GM19395 (cell line): Measurements from ENCODE around the gene PLCG2.
"Not testable (repeated sequence)": the region's sequence is repeated elsewhere in the genome, so short reads cannot be mapped to it uniquely, and the experiment has no call there.

ENCODE experiments used
- ATAC-seq: cut with Tn5 transposase; IDR thresholded peaks from one replicate; pipeline ENCODE4 v1.9.1; 2021; ENCODE audit warnings: mild to moderate bottlenecking, moderate library complexity; ENCODE audit not compliant: unreplicated experiment

The PLCG2 gene

DNA sequence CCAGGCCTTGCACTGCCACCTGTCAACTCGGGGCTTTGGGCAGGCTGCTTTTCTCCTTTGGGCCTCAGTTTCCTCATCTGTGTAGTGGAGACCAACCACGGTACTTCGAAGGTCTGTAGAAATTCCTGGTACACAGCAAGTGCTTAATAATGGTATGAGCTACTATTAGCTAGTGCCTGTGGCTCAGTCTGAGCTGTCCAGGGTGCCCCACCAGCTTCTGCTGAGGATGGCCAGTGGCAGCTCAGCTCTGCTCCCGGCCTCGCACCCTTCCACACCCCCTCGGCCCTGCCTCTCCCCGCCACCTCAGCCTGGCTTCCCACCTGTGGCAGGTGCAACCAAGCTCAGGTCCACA lies 26.2 kb upstream of the PLCG2 start:
- no peak for ATAC-seq

DNA sequence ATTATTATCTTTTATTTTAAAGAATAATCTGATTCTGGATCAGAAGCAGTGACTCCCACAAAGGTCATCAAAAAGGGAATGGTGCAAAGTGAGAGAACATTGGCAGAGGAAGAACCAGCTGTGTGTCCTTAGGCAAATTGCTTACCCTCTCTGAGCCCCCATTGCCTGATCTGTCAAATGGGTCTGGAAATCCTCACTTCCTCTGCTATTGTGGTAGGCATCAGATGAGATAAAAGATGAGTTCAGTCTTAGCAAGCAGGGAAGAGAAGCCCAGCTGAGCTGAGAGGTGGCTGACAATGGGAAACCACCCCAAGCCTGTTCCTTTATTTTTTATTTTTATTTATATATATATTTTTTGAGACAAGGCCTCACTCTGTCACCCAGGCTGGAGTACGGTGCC lies 24.2 kb upstream of the PLCG2 start:
- ATAC-seq: no peak

DNA sequence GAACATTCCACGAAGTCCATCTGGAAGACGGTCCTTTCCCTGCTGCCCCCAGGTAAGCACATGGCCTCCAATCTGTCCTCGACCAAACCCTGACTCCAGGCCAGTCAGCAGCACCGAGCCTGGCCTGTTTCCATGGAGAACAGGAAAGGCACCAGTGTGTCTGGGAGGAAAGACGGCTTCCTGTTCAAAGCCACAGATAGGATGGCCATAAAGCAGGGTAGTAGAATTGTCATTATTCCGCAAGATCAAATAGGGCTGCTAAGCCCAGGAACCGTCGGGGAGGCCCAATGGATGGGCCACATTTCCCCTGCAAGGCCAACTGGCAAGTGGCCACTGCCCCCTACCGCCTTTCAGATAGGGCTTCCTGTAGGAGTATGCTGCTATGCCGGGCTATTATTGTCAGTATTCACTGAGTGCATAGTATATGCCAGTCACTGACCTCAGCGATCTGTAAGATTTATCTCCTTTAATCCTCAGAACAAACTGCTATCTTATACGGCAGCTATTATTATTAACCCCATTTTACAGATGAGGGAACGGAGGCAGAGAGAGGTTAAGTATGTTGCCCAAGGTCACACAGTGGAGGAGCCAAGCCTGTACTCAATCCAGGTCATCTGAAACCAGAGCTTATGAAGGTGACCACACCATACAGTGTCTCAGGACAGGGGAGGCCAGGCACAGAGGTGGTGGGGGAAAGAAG lies 23.0 kb upstream of the PLCG2 start:
- ATAC-seq: no peak

DNA sequence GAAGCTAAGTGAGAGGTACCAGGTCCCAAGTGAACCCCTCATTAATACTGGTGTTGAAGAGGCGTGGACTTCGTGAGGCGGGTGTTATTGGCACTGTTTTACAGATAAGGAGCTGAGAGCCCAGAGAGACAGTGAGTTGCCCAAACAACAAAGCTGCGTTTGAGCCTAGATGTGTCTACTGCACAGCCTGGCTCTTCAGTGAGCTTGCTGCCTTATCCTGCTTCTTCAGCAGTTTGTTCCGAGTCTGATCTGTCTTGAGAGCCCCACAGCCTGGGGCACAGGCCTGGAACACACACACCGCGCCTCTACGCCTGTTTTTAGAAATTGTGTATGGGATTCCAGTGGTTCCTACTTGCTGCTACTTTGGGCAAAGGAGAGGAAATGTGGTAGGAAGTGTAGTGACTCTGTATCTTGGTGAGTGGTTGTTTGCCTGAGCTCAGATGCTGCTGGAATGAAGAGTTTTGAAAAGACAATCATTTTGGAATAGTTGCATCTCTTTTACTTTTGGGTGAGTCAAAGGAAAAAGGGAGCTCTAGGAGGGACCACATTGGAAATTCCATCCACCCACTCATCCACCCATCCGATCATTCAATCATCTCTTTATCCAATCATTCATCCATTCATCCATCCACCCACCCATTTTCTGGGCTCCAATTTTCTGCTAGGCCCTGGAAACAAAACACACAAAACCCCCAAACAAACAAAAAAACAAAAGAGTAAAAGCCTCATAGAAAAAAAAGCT lies 22.3 kb upstream of the PLCG2 start:
- no peak for ATAC-seq

DNA sequence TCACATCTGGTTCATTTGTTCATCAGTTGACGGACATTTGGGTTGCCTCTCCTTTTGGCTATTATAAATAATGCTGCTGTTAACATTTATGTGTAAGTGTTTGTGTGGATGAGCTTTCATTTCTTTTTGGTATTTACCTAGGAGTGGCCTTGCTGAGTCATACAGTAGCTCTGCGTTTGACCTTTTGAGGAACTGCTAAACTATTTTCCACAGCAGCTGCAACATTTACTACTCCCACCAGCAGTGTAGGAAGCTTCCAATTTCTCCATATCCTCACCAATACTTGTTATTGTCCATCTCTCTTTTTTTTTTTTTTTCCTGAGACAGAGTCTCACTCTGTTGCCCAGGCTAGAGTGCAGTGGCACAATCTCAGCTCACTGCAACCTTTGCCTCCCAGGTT lies 20.7 kb upstream of the PLCG2 start:
- ATAC-seq: no peak

DNA sequence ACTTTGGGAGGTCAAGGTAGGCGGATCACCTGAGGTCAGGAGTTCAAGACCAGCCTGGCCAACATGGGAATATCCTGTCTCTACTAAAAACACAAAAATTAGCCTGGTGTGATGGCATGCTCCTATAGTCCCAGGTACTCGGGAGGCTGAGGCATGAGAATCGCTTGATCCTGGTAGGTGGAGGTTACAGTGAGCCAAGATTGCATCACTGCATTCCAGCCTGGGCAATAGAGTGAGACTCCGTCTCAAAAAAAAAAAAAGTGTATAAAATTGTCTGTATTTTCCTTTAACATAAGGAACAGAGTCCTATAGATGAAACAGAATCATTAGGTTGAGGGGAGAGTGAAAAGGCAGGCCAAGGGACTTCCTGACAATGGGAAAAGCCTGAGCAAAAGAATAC lies 16.8 kb upstream of the PLCG2 start:
- ATAC-seq: not testable (repeated sequence)

DNA sequence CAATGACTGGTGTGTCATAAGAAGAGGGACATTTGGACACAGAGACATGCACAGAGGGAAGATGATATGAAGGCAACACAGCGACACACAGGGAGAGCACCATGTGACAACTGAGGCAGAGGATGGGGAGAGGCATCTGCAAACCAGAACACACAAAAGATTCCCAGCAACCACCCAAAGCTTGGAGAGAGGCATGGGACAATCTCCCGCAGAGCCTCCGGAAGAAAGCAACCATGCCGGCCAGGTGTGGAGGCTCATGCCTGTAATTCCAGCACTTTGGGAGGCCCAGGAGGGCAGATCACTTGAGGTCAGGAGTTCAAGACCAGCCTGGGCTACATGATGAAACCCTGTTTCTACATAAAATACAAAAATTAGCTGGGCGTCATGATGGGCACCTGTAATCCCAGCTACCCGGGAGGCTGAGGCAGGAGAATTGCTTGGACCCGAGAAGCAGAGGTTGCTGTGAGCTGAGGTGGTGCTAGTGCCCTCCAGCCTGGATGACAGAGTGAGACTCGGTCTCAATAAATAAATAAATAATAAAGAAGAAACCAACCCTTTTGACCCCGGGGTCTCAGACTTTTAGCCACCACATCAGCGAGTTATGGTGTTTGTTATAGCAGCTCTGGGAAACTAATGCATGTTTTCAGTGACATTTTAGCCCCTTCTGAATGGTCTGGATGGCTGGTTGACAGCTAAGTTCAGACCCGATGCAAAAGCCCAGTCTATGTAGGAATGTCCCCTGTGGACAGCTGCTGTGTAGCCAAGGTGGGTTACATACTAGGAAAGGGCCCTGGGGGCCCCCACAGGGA lies 13.8 kb upstream of the PLCG2 start:
- no peak for ATAC-seq

DNA sequence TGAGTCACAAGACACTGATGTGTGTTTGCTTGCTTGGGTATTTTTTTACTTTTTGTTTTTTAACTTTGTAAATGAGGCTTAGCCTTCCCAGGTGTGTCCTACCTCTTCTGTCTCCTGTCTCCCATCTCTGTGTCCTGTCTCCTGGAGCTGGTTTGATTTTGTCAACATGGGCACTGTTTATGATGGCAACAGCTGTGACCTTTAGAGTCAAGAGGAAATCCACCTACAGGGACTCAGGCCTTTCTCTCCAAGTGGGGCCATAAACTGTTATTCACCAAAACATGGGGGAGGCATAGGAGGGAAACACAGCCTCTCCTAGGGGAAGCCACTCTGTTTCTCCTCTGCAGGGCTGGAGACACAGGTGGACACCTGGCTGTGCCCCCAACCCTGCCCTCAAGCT lies 13.1 kb upstream of the PLCG2 start:
- ATAC-seq: no peak

DNA sequence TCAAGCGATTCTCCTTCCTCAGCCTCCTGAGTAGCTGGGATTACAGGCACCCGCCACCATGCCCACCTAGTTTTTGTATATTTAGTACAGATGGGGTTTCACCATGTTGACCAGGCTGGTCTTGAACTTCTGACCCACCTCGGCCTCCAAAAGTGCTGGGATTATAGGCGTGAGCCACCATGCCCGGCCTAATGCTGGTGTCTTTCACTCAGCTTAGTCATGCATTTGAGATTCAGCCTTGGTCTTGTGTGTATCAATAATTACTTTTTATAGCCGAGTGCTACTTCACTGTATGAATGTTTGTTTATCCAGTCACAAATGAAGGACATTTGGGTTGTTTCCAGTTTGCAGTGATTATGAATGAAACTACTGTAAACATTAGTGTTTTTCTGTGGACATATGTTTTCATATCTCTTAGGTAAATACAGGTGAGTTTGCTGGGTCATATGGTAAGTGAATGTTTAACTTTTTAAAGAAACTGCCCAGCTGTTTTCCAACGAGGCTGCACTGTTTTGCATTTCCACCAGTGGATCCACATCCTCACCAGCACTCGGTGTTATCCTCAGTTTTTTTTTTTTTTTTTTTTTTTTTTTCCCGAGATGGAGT lies 11.0 kb upstream of the PLCG2 start:
- ATAC-seq: no peak

DNA sequence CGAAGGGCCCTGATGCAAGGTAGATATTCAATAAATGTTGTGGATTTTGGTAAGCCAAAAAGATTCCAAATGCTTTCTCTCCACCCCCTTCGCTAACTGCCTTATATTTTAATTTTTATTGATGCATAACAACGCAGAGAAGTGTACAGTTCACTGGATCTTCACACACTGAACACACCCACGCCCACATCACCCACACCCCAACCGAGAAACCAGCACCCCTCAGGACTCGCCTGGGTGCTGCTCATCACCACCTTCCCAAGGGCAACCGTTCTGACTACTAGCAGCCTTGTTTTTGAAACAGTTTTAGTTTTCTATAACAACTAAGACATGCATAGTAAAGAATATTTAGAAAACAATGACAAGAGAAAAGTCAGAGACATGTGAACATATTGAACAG lies 9.1 kb upstream of the PLCG2 start:
- no peak for ATAC-seq

DNA sequence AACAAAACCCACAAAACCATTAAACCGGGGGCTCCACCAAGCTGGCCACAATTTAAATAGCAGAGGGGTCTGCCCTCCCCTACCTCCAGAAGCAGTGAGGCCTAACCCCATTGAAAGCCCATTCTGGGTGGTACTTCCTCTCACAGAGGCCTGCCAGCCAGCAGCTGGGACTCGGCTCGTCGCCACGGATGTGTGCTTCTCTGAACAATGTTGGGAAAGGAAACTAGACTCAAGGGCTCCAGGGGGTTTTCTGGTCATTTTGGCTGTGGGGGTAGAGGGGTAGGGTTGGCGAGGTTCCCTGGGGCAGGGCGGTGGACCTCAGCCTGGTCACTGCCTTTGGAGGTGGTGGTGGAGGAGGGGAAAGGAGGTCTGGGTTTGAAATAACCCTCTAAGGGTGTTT lies 4.7 kb upstream of the PLCG2 start:
- ATAC-seq: no peak

DNA sequence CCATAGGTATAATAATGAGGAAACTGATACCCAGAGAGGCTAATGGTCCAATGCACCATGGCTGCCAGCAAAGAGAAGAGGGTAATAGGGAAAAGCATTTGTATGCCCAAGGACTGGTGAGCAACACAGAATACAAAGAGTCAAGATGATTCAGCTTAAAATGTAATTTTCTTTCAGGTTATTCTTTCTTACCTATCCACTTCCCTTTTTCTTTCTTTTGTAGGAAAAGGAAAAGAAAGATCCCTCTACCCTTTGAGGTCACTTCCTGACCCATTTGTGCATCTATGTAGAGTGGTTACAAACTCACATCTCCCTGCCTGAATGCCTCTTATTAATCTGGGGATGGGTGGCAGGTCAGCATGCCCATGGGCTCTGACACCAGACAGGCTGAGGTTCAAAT lies 3.5 kb upstream of the PLCG2 start:
- ATAC-seq: no peak

DNA sequence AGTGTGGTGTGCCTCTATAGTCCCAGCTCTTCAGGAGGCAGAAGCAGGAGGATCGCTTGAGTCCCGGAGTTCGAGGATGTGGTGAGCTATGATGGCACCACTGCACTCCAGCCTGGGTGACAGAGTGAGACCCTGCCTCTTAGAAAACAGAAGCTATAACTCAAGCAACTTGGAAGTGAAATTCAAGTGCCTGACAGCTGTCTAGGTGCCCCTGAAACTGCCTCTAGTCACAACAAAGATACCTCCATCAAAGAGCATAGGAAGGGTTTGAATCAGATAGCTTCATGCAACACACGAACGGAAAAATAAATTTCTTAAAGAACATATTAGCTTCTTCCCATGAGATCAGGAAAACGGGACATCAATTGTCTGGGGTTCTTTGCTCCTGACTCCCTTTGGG lies 860 bp upstream of the PLCG2 start:
- ATAC-seq: no peak

DNA sequence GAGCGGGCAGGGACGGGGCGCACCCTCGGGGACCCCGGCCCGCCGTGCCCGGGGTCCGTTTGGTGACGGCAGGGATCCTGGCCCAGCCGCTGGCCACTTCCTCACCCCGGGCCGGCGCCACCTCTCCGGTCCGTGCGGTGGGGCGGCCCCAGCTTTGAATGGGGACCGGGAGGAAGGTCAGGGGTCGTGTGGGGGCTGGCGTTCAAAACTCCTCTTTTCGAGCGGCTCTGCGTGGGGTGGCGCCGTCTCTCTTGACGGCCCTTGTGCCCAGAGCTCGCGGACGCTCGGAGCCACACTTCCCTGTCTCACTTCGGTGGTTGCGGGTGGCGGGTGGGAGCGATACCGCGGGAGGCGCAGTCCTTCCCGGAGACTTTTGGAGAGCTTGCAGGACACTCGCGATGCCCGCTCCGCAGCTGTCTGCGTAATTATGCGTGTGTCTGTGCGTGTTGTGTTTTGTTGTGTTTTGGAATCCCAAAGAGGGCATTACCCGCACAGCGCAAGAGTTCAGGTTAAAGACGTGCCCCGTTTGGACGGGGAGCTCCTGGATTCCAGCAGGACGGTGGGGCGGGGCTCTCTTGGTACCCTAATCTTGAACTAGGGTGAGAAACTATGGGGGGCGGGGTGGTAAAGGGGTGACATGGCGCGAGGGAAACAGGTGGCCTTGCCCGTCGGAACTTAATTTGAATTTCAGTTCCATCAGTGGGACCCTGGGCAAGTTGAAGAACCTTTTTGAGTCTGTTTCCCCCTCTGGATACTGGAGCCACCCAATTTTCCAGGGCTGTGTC lies 637 bp downstream of the PLCG2 start:
- peak; percentile 15 for ATAC-seq

DNA sequence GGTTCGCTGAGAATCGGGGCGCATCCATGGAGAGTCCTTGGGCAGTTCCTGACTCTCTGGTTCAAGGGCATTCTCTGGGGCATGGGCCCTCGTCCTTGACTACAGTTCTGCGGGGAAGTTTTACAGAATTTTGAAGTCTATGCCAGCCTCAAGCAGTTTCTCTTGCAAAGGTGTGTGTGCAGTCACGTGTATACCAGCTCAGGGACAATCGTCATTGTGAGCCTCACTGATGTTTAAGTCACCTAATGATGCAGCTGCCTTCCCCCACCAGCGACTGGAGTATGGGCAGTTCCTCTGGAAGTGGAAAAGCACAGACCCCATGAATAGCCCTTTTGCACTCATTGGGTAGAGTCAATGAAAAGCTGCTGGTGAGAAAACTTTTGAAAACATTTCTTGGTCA lies 1.3 kb downstream of the PLCG2 start:
- ATAC-seq: no peak

DNA sequence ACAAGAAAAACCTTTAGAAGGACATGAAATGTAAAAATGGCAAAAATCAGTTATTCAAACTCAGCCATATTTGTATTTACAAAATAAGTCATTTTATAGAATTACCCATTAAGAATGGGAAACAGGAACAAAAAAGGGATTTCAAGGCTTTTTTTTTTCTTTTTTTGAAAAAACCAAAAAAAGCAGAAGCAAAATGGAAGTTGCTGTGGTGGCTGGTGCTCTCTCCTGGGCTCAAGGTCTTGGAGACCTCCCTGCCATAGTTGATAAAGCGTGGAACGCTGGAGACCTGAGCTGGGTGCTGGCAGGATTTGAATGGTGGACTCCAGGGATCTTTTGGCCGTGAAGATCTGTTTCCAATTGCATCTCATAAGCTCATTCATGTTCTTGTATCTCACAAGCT lies 3.1 kb downstream of the PLCG2 start:
- ATAC-seq: no peak

DNA sequence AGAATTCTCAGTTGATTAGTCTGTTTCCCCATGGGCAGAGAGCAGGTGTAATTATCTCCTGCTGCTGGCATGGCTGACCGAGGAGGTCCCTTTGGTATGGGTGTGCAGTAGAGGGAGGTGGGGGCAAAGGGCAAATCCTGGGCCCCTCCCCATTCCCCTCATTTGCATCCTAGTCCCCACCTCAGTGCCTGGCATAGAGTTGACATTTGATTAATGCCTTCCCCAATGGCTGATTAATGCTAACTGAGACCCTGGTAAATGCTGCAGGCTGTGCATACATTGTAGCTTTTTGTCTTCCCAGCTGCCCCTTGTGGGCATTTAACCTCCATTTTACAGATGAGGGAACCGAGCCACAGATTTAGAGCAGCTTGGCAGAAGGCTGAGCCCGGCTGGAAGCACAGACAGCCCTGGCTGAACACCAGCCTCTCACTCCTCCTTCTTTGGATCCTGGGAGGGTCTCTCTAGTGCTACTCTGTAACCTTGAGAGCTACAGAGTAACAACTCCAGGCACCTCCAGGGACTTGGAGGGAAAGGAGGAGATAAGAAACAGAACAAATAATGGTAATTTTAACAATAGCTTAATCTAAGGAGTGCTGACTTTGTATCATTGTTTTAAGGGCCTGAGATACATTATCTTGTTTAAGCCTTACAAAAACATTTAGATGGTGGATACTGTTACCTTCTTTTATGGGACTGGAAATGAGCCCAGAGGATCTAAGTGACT lies 5.1 kb downstream of the PLCG2 start:
- ATAC-seq: no peak

DNA sequence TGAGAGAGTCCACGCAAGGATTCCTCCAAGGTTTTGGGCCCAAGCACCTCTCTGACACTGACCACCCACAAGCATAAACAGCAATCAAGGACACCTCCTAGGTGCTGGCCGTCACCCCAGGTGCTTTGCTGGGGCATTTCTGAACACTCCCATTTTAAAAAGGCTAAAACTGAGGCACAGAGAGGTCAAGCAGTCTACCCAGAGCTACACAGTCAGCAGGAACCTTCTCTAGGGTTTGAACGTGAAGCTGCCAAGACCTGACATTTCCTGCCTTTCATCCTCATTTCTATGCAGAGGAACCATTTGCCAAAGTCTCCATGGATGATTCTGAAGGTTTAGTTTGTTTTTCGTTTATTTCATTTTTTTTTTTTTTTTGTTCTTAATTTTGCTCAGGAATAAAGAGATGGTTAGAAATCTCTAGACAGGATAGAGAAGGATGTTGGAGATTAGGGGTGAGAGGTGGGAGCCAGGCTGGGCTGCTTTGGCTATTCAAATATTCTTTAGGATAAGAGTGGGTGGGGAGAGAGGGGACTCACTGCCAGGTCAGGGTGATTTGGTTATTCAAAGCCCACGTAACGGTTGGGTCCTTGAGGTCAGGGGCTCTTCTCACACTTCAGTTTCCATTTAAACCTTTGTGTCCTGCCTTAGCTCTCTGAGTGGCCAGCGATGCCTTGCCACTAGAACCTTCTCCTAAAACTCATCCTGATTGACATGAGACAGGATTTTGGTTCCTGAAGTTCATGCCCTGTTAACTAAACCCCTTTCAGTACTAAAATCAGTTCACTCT lies 6.2 kb downstream of the PLCG2 start:
- ATAC-seq: no peak

DNA sequence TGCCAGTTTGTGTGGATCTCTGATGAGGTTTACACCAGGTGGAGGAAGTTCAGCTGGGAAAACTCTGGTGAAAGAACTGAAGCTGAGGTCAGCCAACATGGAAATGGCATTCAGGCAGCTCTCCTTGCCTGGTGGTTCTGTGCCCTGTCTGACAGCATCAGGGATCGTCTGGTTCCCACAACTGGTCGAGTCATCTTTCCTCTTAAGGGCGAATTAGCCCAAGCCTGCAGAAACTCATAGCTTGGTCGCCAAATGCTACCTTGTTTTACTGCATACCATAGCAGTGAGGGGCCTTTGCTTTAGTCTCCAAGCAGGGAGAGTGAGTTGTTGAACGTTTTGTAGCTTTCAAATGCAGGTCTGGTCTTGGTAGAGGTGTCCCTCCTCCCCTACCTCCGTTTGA lies 7.2 kb downstream of the PLCG2 start:
- ATAC-seq: no peak
